Heart right ventricle (tissue), 16 donors: ENCODE results near the gene FAM184A. TPM values are rescaled to one million over a fixed set of nuclear protein-coding genes. Genes with fewer than 3 reads are reported as not detected.
A peak's percentile ranks its signal among the peaks of the same experiment; 100 is the strongest.

ENCODE experiments used
- ATAC-seq, 8 donors: fragments of 200-7000 bp; cut with Tn5 transposase; one replicate each; pipeline ENCODE4 v1.9.1; 2020; ENCODE audit warnings: mild to moderate bottlenecking in 8 of 8, moderate library complexity in 8 of 8, moderate number of reproducible peaks in 1 of 8
- DNase-seq, 2 donors: peaks; one replicate each; pipeline ENCODE4 v3.0.0-alpha.2; 2020
- H3K27ac ChIP-seq, 10 donors: fragments of 200-600 bp; sonication (generic) in 2 of 10; one replicate each; pipeline versions ENCODE4 v1.5.0 to v1.8.0; 2020 to 2022; ENCODE audit warnings: mild to moderate bottlenecking in 3 of 10
- H3K27me3 ChIP-seq, 7 donors: fragments of 200-600 bp; one replicate each; pipeline ENCODE4 v1.8.0; 2021 to 2022; ENCODE audit warnings: mild to moderate bottlenecking in 2 of 7
- H3K36me3 ChIP-seq, 9 donors: fragments of 200-600 bp; sonication (generic) in 1 of 9; one replicate each; pipeline versions ENCODE4 v1.5.0 to v1.8.0; 2020 to 2022; ENCODE audit warnings: mild to moderate bottlenecking in 2 of 9
- H3K4me1 ChIP-seq, 9 donors: fragments of 200-600 bp; sonication (generic) in 1 of 9; one replicate each; pipeline versions ENCODE4 v1.5.0 to v1.8.0; 2020 to 2022; ENCODE audit warnings: mild to moderate bottlenecking in 4 of 9
- H3K4me3 ChIP-seq, 10 donors: fragments of 200-600 bp; sonication (generic) in 2 of 10; one replicate each; pipeline versions ENCODE4 v1.5.0 to v1.8.0; 2020 to 2022; ENCODE audit warnings: mild to moderate bottlenecking in 7 of 10, moderate library complexity in 2 of 10
- H3K9me3 ChIP-seq, 11 donors: fragments of 200-600 bp in 10 of 11; sonication (generic) in 2 of 11; one replicate each; pipeline versions ENCODE4 v1.5.0 to v1.8.0; 2013 to 2022; ENCODE audit warnings: mild to moderate bottlenecking in 2 of 11, control low read depth in 1 of 11, moderate library complexity in 1 of 11
- CTCF ChIP-seq, 9 donors: fragments of 200-600 bp; sonication (generic) in 2 of 9; IDR thresholded peaks; one replicate each; pipeline versions ENCODE4 v1.5.0 to v1.8.0; 2021 to 2022; ENCODE audit warnings: antibody characterized with exemption in 9 of 9, mild to moderate bottlenecking in 5 of 9, moderate library complexity in 1 of 9
- WGBS, 2 donors: extraction: QIAGEN DNeasy Blood & Tissue Kit; methylation state at CpG; one replicate each; pipeline ENCODE4 v1.1.7; 2013; ENCODE audit warnings: inconsistent platforms in 1 of 2; 5-methylcytosine and 5-hydroxymethylcytosine counted together
- intact Hi-C, 10 donors: fragments of 100-400 bp; cut with DNase I; formaldehyde crosslinking; loops; one replicate each; pipeline versions ENCODE4 v1.11.1 to v1.14.2; 2022
- polyA plus RNA-seq, 2 donors: library from polyadenylated mRNA; stranded (reverse); fragments of 200-250 nt; gene quantifications; one replicate each; pipeline ENCODE4 v1.2.3, GENCODE V29; 2013
- total RNA-seq, 10 donors: library from RNA; stranded (reverse); fragmentation: NEBNext Ultra II Directional in 3 of 10; extraction: Animal tissue kit (Norgen Biotek cat#: 25700) in 3 of 10; gene quantifications; one replicate each; pipeline versions ENCODE4 v1.2.1 to v1.2.4, GENCODE V29; 2021 to 2023
- donor health status: Arrhythmogenic right ventricular cardiomyopathy.
- donor health status: ischemic (EF 13 %, LVEDD 7.1; RV severe dilation, severe dysfunction).
- donor health status: healthy with polysubstance abuse.
- donor health status: DM: no; HTN: yes; CAD: no.
- donor health status: DM: no; HTN: no; CAD: no.
- donor health status: ischemic (EF 25% LVEDD 6.9; RV normal size, moderate dysfunction).
- donor health status: ischemic (EF 25% LVEDD 5.7; RV mildly dilated, moderate dysfunction).
- donor health status: healthy.
- donor health status: DM: yes; HTN: yes; CAD: no.
- donor health status: Ischemic cardiomyopathy.
- donor health status: ischemic (EF 35%, LVEDD 5.7; RV mildly dilated, moderate dysfunction).
- donor health status: nonischemic (EF 11% LVEDD 7.7; RV severe dilation, severe dysfunction).
- donor health status: DM: yes; HTN: yes; CAD: no.
- donor health status: PGD.
- donor health status: ischemic (EF 29% LVEDD 5.4; RV normal size, mild dysfunction).
- donor health status: nonischemic (EF 23%, LVEDD 6.1; RV moderate dilation, normal function).

The FAM184A gene
- total and polyA plus RNA-seq, 12 donors = 0.16 to 3.0 (median 0.42) TPM

- Histone ChIP-seq H3K27ac (no peak overlapping the region), H3K4me3 (no peak overlapping the region), H3K27me3 (no peaks in the 10 kb centered on the region), H3K4me1 (peaks cover 0 to 21% (median 9%) of the 10 kb centered on the region in 9 donors), H3K9me3 (no peaks in the 10 kb centered on the region), H3K36me3 (no peaks in the 10 kb centered on the region)
- DNase-seq (no peak), ATAC-seq (no peak)
- TF ChIP-seq CTCF (IDR thresholded peaks at IDR 0.05) = no peak
- intact Hi-C loops = no loop called here
Measured at GRCh38 chr6:119037264-119037663, 41.2 kb downstream of the FAM184A start.

GRCh38 chr6:119036081-119036480 lies 42.4 kb downstream of the FAM184A start:
- intact Hi-C loops = no loop called here
- Histone ChIP-seq H3K36me3 (no peaks in the 10 kb centered on the region), H3K4me1 (peaks cover 0 to 21% (median 9%) of the 10 kb centered on the region in 9 donors), H3K27ac (no peak overlapping the region), H3K4me3 (no peak overlapping the region), H3K9me3 (no peaks in the 10 kb centered on the region), H3K27me3 (no peaks in the 10 kb centered on the region)
- TF ChIP-seq CTCF (IDR thresholded peaks at IDR 0.05) = no peak
- ATAC-seq (peak in 1 of 8 donors; percentile 14), DNase-seq (no peak)
- 53 to 60% methylated on average over 5 of the region's 5 CpGs for WGBS, 2 donors

GRCh38 chr6:119035459-119035858 lies 43.0 kb downstream of the FAM184A start:
- H3K36me3 ChIP-seq = no peaks in the 10 kb centered on the region
- H3K4me1 ChIP-seq = peaks cover 0 to 21% (median 9%) of the 10 kb centered on the region in 9 donors
- peak overlapping the region in 3 of 10 donors; percentile 15 to 56 (median 33) for H3K27ac ChIP-seq
- no peak for TF ChIP-seq CTCF (IDR thresholded peaks at IDR 0.05)
- ATAC-seq = no peak
- intact Hi-C loops = no loop called here
- WGBS, 2 donors = 65 to 70% methylated on average over 6 of the region's 6 CpGs
- DNase-seq = no peak
- no peak overlapping the region for H3K4me3 ChIP-seq
- no peaks in the 10 kb centered on the region for H3K9me3 ChIP-seq
- no peaks in the 10 kb centered on the region for H3K27me3 ChIP-seq

- no peak for TF ChIP-seq CTCF (IDR thresholded peaks at IDR 0.05)
- ATAC-seq = peak in 6 of 8 donors; percentile 37 to 85 (median 64)
- intact Hi-C loops = loop anchor here in 1 of 10 donors (5.0 kb wide), 1 partner anchor 63 kb away; no protein-coding TSS in a partner anchor
Measured at GRCh38 chr6:119034827-119035458, 43.5 kb downstream of the FAM184A start.

More at GRCh38 chr6:119034827-119035458, 43.5 kb downstream of the FAM184A start:
- no peak for DNase-seq
- peak overlapping the region in 3 of 10 donors; percentile 15 to 56 (median 33) for H3K27ac ChIP-seq
- peak overlapping the region in 1 of 10 donors; percentile 10 for H3K4me3 ChIP-seq
- no peaks in the 10 kb centered on the region for H3K27me3 ChIP-seq
- WGBS, 2 donors = 30 to 32% methylated on average over 6 of the region's 6 CpGs
- H3K4me1 ChIP-seq = peaks cover 0 to 21% (median 9%) of the 10 kb centered on the region in 9 donors
- no peaks in the 10 kb centered on the region for H3K36me3 ChIP-seq
- no peaks in the 10 kb centered on the region for H3K9me3 ChIP-seq
